Lower leg skin (tissue), 3 donors: Measurements from ENCODE around the gene AVPI1.

Source experiments
- POLR2A ChIP-seq, 2 donors: fragments of 450-650 bp; IDR thresholded peaks; one replicate each; pipeline ENCODE4 v1.6.1; 2016 to 2017; ENCODE audit warnings: antibody characterized with exemption in 2 of 2, mild to moderate bottlenecking in 1 of 2, moderate library complexity in 1 of 2
- TF ChIP-seq, protein P1 (sequence below), 3 donors: fragments of 450-650 bp; IDR thresholded peaks; one replicate each; pipeline ENCODE4 v1.5.1; 2016; ENCODE audit warnings: antibody characterized with exemption in 3 of 3, mild to moderate bottlenecking in 3 of 3, moderate library complexity in 2 of 3

DNA sequence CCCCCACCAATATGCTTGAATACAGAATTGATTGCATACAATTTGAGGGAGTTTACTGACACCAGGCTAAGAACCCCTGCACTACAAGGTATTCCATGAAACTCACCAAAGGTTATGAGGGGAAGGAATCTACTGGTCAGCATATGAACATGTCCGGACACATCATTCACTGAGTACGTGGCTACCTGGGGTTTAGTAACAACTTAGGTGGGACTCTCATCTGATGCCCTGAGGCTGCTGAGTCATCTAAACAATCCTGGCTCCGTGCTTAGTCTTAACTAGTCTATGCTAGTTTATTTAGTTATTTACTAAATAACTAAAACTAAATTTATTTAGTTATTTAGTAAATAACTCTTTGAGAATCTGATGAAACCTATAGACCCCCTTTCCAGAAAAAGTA, 35.3 kb downstream of the AVPI1 start:
- no peak for TF ChIP-seq POLR2A (IDR thresholded peaks at IDR 0.05)
- TF ChIP-seq, protein P1, sequence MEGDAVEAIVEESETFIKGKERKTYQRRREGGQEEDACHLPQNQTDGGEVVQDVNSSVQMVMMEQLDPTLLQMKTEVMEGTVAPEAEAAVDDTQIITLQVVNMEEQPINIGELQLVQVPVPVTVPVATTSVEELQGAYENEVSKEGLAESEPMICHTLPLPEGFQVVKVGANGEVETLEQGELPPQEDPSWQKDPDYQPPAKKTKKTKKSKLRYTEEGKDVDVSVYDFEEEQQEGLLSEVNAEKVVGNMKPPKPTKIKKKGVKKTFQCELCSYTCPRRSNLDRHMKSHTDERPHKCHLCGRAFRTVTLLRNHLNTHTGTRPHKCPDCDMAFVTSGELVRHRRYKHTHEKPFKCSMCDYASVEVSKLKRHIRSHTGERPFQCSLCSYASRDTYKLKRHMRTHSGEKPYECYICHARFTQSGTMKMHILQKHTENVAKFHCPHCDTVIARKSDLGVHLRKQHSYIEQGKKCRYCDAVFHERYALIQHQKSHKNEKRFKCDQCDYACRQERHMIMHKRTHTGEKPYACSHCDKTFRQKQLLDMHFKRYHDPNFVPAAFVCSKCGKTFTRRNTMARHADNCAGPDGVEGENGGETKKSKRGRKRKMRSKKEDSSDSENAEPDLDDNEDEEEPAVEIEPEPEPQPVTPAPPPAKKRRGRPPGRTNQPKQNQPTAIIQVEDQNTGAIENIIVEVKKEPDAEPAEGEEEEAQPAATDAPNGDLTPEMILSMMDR (IDR thresholded peaks at IDR 0.05): no peak
